HepG2 (cell line): Measurements from ENCODE around the gene TPRG1. TPM values are rescaled to one million over a fixed set of nuclear protein-coding genes. Genes with fewer than 3 reads are reported as not detected.

Source experiments
- ATAC-seq: fragments of 200-7000 bp; cut with Tn5 transposase; 3 replicates; pipeline ENCODE4 v1.9.1; 2020; ENCODE audit warnings: mild to moderate bottlenecking, moderate library complexity
- BruUV-seq: library from RNA; stranded (reverse); fragments of 400-500 nt; replicated peaks from 2 replicates; lab custom pipeline; 2021; lab: Mats Ljungman, UMichigan
- CTCF ChIA-PET: fragments of 300-600 bp; formaldehyde crosslinking; extraction: SDS; loops from one replicate; lab custom pipeline; 2021; ENCODE audit warnings: low total read pairs, inconsistent platforms, low intra/inter-chr PET ratio; lab: Yijun Ruan, JAX
- POLR2A ChIA-PET: fragments of 350-600 bp; sonication (Branson Sonifier 250); formaldehyde crosslinking; loops from one replicate; lab custom pipeline; 2020; ENCODE audit warnings: antibody characterized with exemption, inconsistent platforms; lab: Yijun Ruan, JAX
- DNase-seq: peaks from one replicate; pipeline ENCODE4 v3.0.0-alpha.2; 2015; ENCODE audit warnings: low spot score
- FAIRE-seq: peaks from 3 replicates; lab custom pipeline; 2011; peaks lifted over from hg19 to GRCh38; lab: Jason Lieb, UNC
- H2AFZ ChIP-seq: one replicate; pipeline ENCODE4 v1.6.1; 2011; ENCODE audit warnings: low read length, inconsistent platforms
- H3K27ac ChIP-seq: fragments of 300-600 bp; 3 replicates; pipeline ENCODE4 v1.8.0; 2011; ENCODE audit warnings: mixed run types, mild to moderate bottlenecking, mixed read lengths, low read length, inconsistent platforms; ENCODE audit not compliant: insufficient read depth; ENCODE audit errors: extremely low read length
- H3K27me3 ChIP-seq, 2 experiments: fragments of 200-600 bp in 1 of 2; 2 replicates in 1 of 2; 3 replicates in 1 of 2; pipeline versions ENCODE4 v1.6.0 to v1.8.0; 2011; ENCODE audit warnings: low read length in 2 of 2, mild to moderate bottlenecking in 2 of 2, moderate library complexity in 2 of 2, inconsistent platforms in 1 of 2; ENCODE audit not compliant: insufficient read depth in 2 of 2, control insufficient read depth in 1 of 2
- H3K36me3 ChIP-seq, 2 experiments: fragments of 200-600 bp in 1 of 2; replicated peaks in 1 of 2; 2 replicates in 1 of 2; 3 replicates in 1 of 2; pipeline versions ENCODE4 v1.5.1 to v1.8.0; 2011; ENCODE audit warnings: low read length in 2 of 2, inconsistent platforms in 1 of 2; ENCODE audit not compliant: insufficient read depth in 2 of 2, control insufficient read depth in 1 of 2
- H3K4me1 ChIP-seq: 2 replicates; pipeline ENCODE4 v1.5.1; 2012; ENCODE audit warnings: low read length, inconsistent platforms; ENCODE audit not compliant: insufficient read depth
- H3K4me2 ChIP-seq: 2 replicates; pipeline ENCODE4 v1.6.0; 2011; ENCODE audit warnings: low read depth, low read length, inconsistent platforms
- H3K4me3 ChIP-seq, 3 experiments: fragments of 200-600 bp in 1 of 3; sonication (generic), shearing (Covaris generic) in 1 of 3; replicated peaks in 1 of 3; 2 replicates each; pipeline ENCODE4 v1.5.1; 2011 to 2016; ENCODE audit warnings: low read length in 3 of 3, inconsistent platforms in 2 of 3, low read depth in 2 of 3, mild to moderate bottlenecking in 2 of 3, control low read depth in 1 of 3, mixed read lengths in 1 of 3; ENCODE audit not compliant: insufficient read depth in 1 of 3
- H3K79me2 ChIP-seq: one replicate; pipeline ENCODE4 v1.6.1; 2011; ENCODE audit warnings: low read length, inconsistent platforms; ENCODE audit not compliant: insufficient read depth
- H3K9ac ChIP-seq: 2 replicates; pipeline ENCODE4 v1.6.0; 2011; ENCODE audit warnings: mild to moderate bottlenecking, low read depth, low read length, inconsistent platforms; ENCODE audit not compliant: insufficient read depth
- H3K9me3 ChIP-seq: 2 replicates; pipeline ENCODE4 v1.5.1; 2012; ENCODE audit warnings: mild to moderate bottlenecking, low read length
- H4K20me1 ChIP-seq: 2 replicates; pipeline ENCODE4 v1.6.0; 2011; ENCODE audit warnings: inconsistent platforms, mild to moderate bottlenecking, low read length, moderate library complexity; ENCODE audit not compliant: insufficient read depth
- MXD1 ChIP-seq: sonication (generic); formaldehyde crosslinking; IDR thresholded peaks from 2 replicates; pipeline ENCODE4 v1.4.0; 2020; ENCODE audit warnings: mild to moderate bottlenecking, missing genetic modification reagents
- PAXIP1 ChIP-seq: sonication (generic); formaldehyde crosslinking; conservative IDR thresholded peaks from 2 replicates; pipeline ENCODE4 v1.4.0; 2020; ENCODE audit warnings: mild to moderate bottlenecking, missing genetic modification reagents, moderate library complexity
- RBM22 ChIP-seq: fragments of 200-400 bp; formaldehyde crosslinking; optimal IDR thresholded peaks from 2 replicates; pipeline ENCODE3; 2017; ENCODE audit warnings: mild to moderate bottlenecking, low read length, moderate library complexity
- STAG1 ChIP-seq: sonication (generic); formaldehyde crosslinking; IDR thresholded peaks from 2 replicates; pipeline ENCODE4 v1.4.0; 2020; ENCODE audit warnings: missing genetic modification reagents
- ZNF670 ChIP-seq: sonication (generic); formaldehyde crosslinking; IDR thresholded peaks from 2 replicates; pipeline ENCODE4 v1.8.0; 2022; ENCODE audit warnings: mild to moderate bottlenecking, missing genetic modification reagents, borderline replicate concordance
- WGBS: methylation state at CpG from one replicate; pipeline ENCODE4 v1.1.6; 2017; ENCODE audit warnings: low lambda C conversion rate; 5-methylcytosine and 5-hydroxymethylcytosine counted together
- in situ Hi-C: cut with HindIII; loops from 2 replicates; pipeline ENCODE4 v1.10.0; 2017; ENCODE audit warnings: low pct_unique_long_range_greater_than_20kb; ENCODE audit not compliant: extremely low pct_ligation_motif_present
- intact Hi-C: fragments of 100-400 bp; cut with micrococcal nuclease; formaldehyde crosslinking; loops from one replicate; pipeline ENCODE4 v1.10.0; 2022; ENCODE audit not compliant: unreplicated experiment
- polyA plus RNA-seq, 8 experiments: library from polyadenylated mRNA; depleted of rRNA in 3 of 8; stranded (reverse) in 7 of 8; unstranded in 1 of 8; fragments of >200 nt; fragmentation: Illumina TruSeq in 4 of 8; extraction: Trizol in 4 of 8; gene quantifications; 2 replicates each; pipeline versions ENCODE4 v1.2.1 to v1.2.3, GENCODE V29; 2011 to 2016; ENCODE audit warnings: low read depth in 4 of 8, missing spikeins in 1 of 8, mixed read lengths in 1 of 8; ENCODE audit not compliant: insufficient read depth in 1 of 8
- total RNA-seq, 5 experiments: library from RNA; depleted of rRNA; stranded (reverse); fragments of >200 nt; fragmentation: Illumina TruSeq; extraction: Trizol; gene quantifications; 2 replicates each; pipeline ENCODE4 v1.2.3, GENCODE V29; 2016; ENCODE audit warnings: low read depth in 1 of 5

The TPRG1 gene
- total and polyA plus RNA-seq, 2 of the 13 experiments (the other 11 are each of a cell fraction or from before 2014, with no cell fraction given) = 0.17 TPM; not detected in 1

GRCh38 chr3:189137416-189137815 lies 34.4 kb upstream of the TPRG1 start:
- FAIRE-seq (no peak), ATAC-seq (no peak), DNase-seq (no peak)
- Histone ChIP-seq H3K79me2 (no peaks in the 10 kb centered on the region), H3K4me2 (no peak overlapping the region), H3K4me3 (no peak overlapping the region), H3K27me3 (0 out of 5 replicates have a peak, but pooled peaks cover 0 to 14% of the 10 kb centered on the region in 2 experiments), H3K27ac (no peak overlapping the region), H3K36me3 (no peaks in the 10 kb centered on the region), H3K9ac (no peak overlapping the region), H2AFZ (no peak overlapping the region), H3K9me3 (no peaks in the 10 kb centered on the region), H4K20me1 (no peaks in the 10 kb centered on the region), H3K4me1 (peaks cover 6% of the 10 kb centered on the region)
- ChIA-PET POLR2A (no interaction called here), CTCF (no interaction called here)
- TF ChIP-seq RBM22 = no peak
- TF ChIP-seq STAG1 (CRISPR knock-in tag) = no peak
- no peak for TF ChIP-seq MXD1 (CRISPR knock-in tag)
- TF ChIP-seq ZNF670 = no peak
- TF ChIP-seq PAXIP1 (CRISPR knock-in tag) = no peak
- intact Hi-C loops (no loop called here), in situ Hi-C loops (no loop called here)
- no TSS peak for BruUV-seq
- 0% methylated on average over 4 of the region's 4 CpGs for WGBS
